Measurements from ENCODE around the gene BCHE.

The BCHE gene

DNA sequence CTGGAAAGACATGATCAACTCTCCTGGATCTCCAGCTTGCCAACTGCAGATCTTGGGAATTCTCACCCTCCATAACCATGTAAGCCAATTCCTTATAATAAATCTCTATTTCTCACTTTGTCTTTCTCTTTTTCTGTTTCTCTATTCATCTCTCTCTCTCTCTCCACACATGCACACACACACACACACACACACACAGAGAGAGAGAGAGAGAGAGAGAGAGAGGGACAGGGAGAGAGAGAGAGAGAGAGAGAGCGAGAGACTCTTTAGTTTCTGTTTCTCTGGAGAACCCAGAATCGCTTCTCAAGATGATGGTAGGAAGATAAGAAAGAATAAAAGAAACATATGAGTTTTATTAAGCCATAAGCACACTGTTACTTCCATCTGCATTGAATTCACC is 111.9 kb downstream of the BCHE start:
- no peaks in the 10 kb centered on the region for H3K79me2 ChIP-seq (ENCODE audit: insufficient read depth, low read length)
- no peaks in the 10 kb centered on the region for H3K36me3 ChIP-seq (ENCODE audit: low read length)
- H3K4me3 ChIP-seq (ENCODE audit: insufficient read depth, low read length, poor library complexity, severe bottlenecking) = no peak overlapping the region
- no peaks in the 10 kb centered on the region for H3K9me2 ChIP-seq (replicated peaks; ENCODE audit: insufficient read depth, low read length)
- no peak for TF ChIP-seq EZH2phosphoT487 (conservative IDR thresholded peaks at IDR 0.05; ENCODE audit: low read length)
- TF ChIP-seq, protein P1, sequence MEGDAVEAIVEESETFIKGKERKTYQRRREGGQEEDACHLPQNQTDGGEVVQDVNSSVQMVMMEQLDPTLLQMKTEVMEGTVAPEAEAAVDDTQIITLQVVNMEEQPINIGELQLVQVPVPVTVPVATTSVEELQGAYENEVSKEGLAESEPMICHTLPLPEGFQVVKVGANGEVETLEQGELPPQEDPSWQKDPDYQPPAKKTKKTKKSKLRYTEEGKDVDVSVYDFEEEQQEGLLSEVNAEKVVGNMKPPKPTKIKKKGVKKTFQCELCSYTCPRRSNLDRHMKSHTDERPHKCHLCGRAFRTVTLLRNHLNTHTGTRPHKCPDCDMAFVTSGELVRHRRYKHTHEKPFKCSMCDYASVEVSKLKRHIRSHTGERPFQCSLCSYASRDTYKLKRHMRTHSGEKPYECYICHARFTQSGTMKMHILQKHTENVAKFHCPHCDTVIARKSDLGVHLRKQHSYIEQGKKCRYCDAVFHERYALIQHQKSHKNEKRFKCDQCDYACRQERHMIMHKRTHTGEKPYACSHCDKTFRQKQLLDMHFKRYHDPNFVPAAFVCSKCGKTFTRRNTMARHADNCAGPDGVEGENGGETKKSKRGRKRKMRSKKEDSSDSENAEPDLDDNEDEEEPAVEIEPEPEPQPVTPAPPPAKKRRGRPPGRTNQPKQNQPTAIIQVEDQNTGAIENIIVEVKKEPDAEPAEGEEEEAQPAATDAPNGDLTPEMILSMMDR (IDR thresholded peaks at IDR 0.05; ENCODE audit: insufficient read depth, low read length, poor library complexity, severe bottlenecking) = no peak
- H4K20me1 ChIP-seq (ENCODE audit: low read depth, low read length) = no peaks in the 10 kb centered on the region
- no peaks in the 10 kb centered on the region for H3K27me3 ChIP-seq (ENCODE audit: low read length)
- peak overlapping the region; percentile 44 for H3K4me2 ChIP-seq (ENCODE audit: low read depth, low read length, poor library complexity, severe bottlenecking)
- H3K27ac ChIP-seq (ENCODE audit: low read depth, low read length) = no peak overlapping the region
- peaks cover 4% of the 10 kb centered on the region; the same call in 1 of the 2 replicates for H3K9me3 ChIP-seq (ENCODE audit: insufficient read depth, low read length)
- H3F3A ChIP-seq (ENCODE audit: insufficient read depth) = no peaks in the 10 kb centered on the region
- H3K9ac ChIP-seq (ENCODE audit: low read length) = no peak overlapping the region
- peak overlapping the region; percentile 64 for H2AFZ ChIP-seq (ENCODE audit: low read depth, low read length, severe bottlenecking)

All from SU-DHL-6 (cell line).